HFFc6 (cell line): ENCODE measurements around the gene HTRA3. TPM values are rescaled to one million over a fixed set of nuclear protein-coding genes. Genes with fewer than 3 reads are reported as not detected.

ENCODE experiments used
- DNase-seq: peaks from one replicate; pipeline ENCODE4 v3.0.0-alpha.2; 2018
- H3K27ac Mint-ChIP-seq: 2 replicates; pipeline ENCODE4 v1.8.0; 2020; ENCODE audit warnings: mild to moderate bottlenecking, mixed read lengths
- H3K27me3 Mint-ChIP-seq: 2 replicates; pipeline ENCODE4 v1.8.0; 2021; ENCODE audit warnings: mild to moderate bottlenecking, moderate library complexity, mixed read lengths; ENCODE audit not compliant: insufficient read depth
- H3K36me3 Mint-ChIP-seq: 2 replicates; pipeline ENCODE4 v1.8.0; 2021; ENCODE audit warnings: low read depth, mixed read lengths
- H3K4me1 Mint-ChIP-seq: 2 replicates; pipeline ENCODE4 v1.8.0; 2020; ENCODE audit warnings: low read depth, mixed read lengths
- H3K4me3 Mint-ChIP-seq: 2 replicates; pipeline ENCODE4 v1.8.0; 2020; ENCODE audit warnings: mild to moderate bottlenecking, moderate library complexity, mixed read lengths
- H3K9me3 Mint-ChIP-seq: 2 replicates; pipeline ENCODE4 v1.8.0; 2020; ENCODE audit warnings: mild to moderate bottlenecking, mixed read lengths
- total RNA-seq, 6 experiments: library from RNA; stranded (reverse); fragmentation: NEBNext Ultra II Directional; extraction: Animal tissue kit (Norgen Biotek cat#: 25700); gene quantifications; 2 replicates in 1 of 6; 3 replicates in 5 of 6; pipeline ENCODE4 v1.2.3, GENCODE V29; 2021
- TF ChIP-seq, protein P1 (sequence below): fragments of 200-600 bp; sonication (generic); IDR thresholded peaks from 2 replicates; pipeline ENCODE4 v1.5.0; 2021; ENCODE audit warnings: antibody characterized with exemption, mild to moderate bottlenecking

Gene HTRA3
- total RNA-seq, 6 experiments from 2014 or later: 4.2 to 7.0 (median 4.8) TPM

DNA sequence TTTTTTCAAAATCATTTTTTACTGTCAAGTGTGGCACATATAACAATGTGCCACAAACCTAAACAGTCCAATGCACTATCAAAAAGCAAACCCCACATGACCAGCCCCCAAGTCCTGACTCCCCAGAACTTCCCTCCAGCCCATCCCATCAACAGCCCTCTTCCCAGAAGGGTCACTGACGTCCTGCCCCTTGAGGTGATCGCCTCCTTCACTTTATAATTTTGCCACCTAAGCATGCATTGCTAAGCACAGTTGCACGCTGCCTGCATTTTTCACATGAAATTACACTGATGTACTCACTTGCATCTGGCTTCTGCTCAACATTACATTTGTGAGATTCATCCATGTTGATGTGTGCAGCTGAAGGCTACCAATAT lies 42.5 kb downstream of the HTRA3 start:
- Mint-ChIP-seq H3K4me1 (peaks cover 18% of the 10 kb centered on the region), H3K9me3 (peaks cover 16% of the 10 kb centered on the region), H3K4me3 (no peak overlapping the region), H3K36me3 (peaks cover 19% of the 10 kb centered on the region; the same call in 1 of the 2 replicates), H3K27me3 (peaks cover 12% of the 10 kb centered on the region), H3K27ac (no peak overlapping the region)
- TF ChIP-seq, protein P1, sequence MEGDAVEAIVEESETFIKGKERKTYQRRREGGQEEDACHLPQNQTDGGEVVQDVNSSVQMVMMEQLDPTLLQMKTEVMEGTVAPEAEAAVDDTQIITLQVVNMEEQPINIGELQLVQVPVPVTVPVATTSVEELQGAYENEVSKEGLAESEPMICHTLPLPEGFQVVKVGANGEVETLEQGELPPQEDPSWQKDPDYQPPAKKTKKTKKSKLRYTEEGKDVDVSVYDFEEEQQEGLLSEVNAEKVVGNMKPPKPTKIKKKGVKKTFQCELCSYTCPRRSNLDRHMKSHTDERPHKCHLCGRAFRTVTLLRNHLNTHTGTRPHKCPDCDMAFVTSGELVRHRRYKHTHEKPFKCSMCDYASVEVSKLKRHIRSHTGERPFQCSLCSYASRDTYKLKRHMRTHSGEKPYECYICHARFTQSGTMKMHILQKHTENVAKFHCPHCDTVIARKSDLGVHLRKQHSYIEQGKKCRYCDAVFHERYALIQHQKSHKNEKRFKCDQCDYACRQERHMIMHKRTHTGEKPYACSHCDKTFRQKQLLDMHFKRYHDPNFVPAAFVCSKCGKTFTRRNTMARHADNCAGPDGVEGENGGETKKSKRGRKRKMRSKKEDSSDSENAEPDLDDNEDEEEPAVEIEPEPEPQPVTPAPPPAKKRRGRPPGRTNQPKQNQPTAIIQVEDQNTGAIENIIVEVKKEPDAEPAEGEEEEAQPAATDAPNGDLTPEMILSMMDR: no peak
- DNase-seq: no peak

DNA sequence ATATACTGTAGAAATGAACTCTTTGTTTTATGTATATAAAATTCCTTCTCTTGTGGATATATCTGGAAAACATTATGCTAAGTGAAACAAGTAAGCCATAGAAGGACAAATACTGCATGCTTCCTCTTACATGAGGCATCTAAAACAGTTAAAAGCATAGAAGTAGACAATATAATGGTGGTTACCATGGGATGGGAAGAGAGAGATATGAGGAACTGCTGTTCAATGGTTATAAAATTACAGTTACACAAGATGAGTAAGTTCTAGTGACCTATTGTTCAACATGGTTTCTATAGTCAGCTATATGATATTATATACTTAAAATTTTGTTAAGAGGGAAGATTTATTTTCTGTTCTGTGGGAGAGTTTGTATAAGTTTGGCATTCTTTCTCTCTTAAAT lies 43.4 kb downstream of the HTRA3 start:
- TF ChIP-seq, protein P1: no peak
- peaks cover 18% of the 10 kb centered on the region for H3K4me1 Mint-ChIP-seq
- H3K27me3 Mint-ChIP-seq: peaks cover 12% of the 10 kb centered on the region
- no peak overlapping the region for H3K27ac Mint-ChIP-seq
- no peak overlapping the region for H3K4me3 Mint-ChIP-seq
- H3K9me3 Mint-ChIP-seq: peaks cover 16% of the 10 kb centered on the region
- peaks cover 19% of the 10 kb centered on the region; the same call in 1 of the 2 replicates for H3K36me3 Mint-ChIP-seq
- no peak for DNase-seq

DNA sequence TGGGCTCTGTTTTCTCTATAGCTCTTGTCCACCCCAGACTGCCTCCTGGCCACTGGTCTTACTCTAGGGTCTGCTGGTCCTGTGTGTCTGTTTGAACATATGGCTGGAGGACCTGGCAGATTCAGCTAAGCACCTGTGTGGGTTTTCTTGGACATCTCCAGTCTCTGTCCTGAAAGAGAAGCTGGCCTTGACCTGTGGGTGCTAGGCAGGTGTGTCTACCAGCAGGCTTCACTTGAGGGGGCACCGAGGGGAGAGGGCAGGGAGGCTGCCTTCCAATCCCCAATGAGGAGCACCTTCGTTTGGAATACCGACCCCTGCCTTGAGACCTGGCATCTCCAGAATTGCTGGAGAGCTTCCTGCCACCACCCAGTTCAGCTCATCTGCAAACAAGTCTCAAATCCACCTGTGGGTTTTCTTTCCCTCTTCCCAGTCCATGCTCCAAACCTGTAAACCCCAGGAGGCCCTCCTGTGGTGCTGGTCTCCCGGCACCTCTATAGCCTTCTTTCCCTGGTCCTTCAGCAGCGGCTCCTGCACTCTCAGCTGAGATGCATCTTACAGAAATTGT lies 45.2 kb downstream of the HTRA3 start:
- peaks cover 16% of the 10 kb centered on the region for H3K9me3 Mint-ChIP-seq
- TF ChIP-seq, protein P1: no peak
- no peak overlapping the region for H3K27ac Mint-ChIP-seq
- peaks cover 9% of the 10 kb centered on the region for H3K27me3 Mint-ChIP-seq
- DNase-seq: no peak
- peaks cover 18% of the 10 kb centered on the region for H3K4me1 Mint-ChIP-seq
- peaks cover 19% of the 10 kb centered on the region; the same call in 1 of the 2 replicates for H3K36me3 Mint-ChIP-seq
- no peak overlapping the region for H3K4me3 Mint-ChIP-seq

DNA sequence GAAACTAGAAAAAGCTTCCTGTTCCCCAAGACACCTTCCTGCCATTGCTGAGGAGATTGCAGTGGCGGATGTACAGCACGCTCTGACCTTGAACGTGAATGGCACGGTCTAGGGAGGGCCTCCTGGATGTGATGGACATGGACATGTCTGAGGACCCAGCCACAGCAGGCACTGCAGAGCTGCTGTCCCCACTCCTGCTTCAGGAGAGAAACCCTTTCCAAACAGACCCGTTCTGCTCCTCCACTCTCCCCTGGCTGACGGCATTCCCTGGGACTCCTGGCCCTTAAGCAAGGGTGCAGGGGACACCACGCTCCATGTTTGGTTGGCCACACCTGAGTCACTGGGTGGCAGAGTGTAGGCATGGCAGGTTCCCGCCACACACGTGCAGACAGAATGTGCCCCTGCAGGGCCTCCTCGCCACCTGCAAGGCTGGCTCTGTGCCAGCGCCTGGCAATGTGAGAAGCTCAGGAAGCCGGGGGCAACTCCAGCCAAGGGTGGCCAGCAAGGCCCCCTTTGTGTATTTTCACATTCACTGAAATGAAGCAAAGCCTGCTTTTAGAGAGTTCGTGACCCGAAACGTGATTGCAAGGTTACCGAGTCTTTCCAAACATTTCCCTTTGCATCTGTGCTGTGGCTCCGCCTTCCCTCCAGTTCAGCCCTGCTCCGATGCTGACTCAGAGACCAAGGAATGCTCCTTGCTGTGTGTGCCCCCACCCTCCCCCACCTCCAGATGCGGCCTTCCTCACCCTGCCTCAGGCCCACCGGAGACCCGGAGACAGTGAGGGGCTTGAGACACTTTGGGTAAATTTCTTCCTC lies 46.1 kb downstream of the HTRA3 start:
- Mint-ChIP-seq H3K36me3 (peaks cover 19% of the 10 kb centered on the region; the same call in 1 of the 2 replicates), H3K27me3 (peaks cover 9% of the 10 kb centered on the region; the same call in 1 of the 2 replicates), H3K4me1 (peaks cover 18% of the 10 kb centered on the region), H3K4me3 (peak overlapping the region; percentile 73), H3K27ac (peak overlapping the region; percentile 59), H3K9me3 (peaks cover 16% of the 10 kb centered on the region)
- DNase-seq: peak; percentile 69
- TF ChIP-seq, protein P1: no peak

DNA sequence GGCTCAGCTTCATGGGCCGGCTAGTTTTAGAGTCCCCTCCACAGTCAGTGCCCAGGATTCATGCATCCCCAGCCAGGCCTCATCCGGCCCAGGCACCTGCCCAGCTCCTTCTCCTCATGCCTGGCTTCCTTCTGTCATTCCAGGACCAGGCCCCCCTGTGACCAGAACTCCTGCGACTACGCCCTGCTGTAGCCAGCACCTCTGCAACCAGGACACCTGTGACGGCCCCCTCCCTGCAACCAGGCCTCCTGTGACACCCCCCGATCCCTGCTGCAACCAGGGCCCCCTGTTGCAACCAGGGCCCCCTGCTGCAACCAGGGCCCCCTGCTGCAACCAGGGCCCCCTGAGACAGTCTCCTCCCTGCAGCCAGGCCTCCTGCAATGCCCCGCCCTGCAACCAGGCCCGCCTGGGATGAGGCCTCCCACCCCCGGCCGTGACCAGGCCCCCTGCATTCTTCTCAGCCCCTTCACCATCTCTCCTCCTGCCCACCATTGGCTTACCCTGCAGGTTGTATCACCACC lies 46.8 kb downstream of the HTRA3 start:
- DNase-seq: no peak
- H3K36me3 Mint-ChIP-seq: peaks cover 19% of the 10 kb centered on the region; the same call in 1 of the 2 replicates
- H3K4me1 Mint-ChIP-seq: peaks cover 18% of the 10 kb centered on the region
- H3K27ac Mint-ChIP-seq: peak overlapping the region; percentile 59
- TF ChIP-seq, protein P1: no peak
- peaks cover 16% of the 10 kb centered on the region for H3K9me3 Mint-ChIP-seq
- H3K27me3 Mint-ChIP-seq: peaks cover 9% of the 10 kb centered on the region; the same call in 1 of the 2 replicates
- H3K4me3 Mint-ChIP-seq: peak overlapping the region; percentile 73
